SK-N-SH treated with all-trans-retinoic acid at 6 μM for 48 hours (cell line): Measurements from ENCODE around the gene CRTAP.

ENCODE experiments used
- ARNTL ChIP-seq: fragments of 450-650 bp; formaldehyde crosslinking; IDR thresholded peaks from 2 replicates; pipeline ENCODE4 v1.5.0; 2020; ENCODE audit warnings: low read depth, mild to moderate bottlenecking, moderate library complexity, borderline replicate concordance
- CSDC2 ChIP-seq: fragments of 250-450 bp; sonication (Bioruptor Pico); IDR thresholded peaks from 2 replicates; pipeline ENCODE4 v1.5.0; 2020; ENCODE audit warnings: mild to moderate bottlenecking, moderate library complexity
- ZC3H10 ChIP-seq: fragments of 250-450 bp; sonication (Bioruptor Pico); IDR thresholded peaks from 2 replicates; pipeline ENCODE4 v1.5.1; 2021; ENCODE audit warnings: mild to moderate bottlenecking, moderate library complexity
- ZFP3 ChIP-seq: fragments of 250-450 bp; sonication (Bioruptor Pico); IDR thresholded peaks from 2 replicates; pipeline ENCODE4 v1.5.0; 2020; ENCODE audit warnings: mild to moderate bottlenecking, moderate library complexity
- ZNF70 ChIP-seq: fragments of 450-650 bp; formaldehyde crosslinking; IDR thresholded peaks from 2 replicates; pipeline ENCODE4 v1.5.0; 2020; ENCODE audit warnings: mild to moderate bottlenecking, moderate library complexity
- TF ChIP-seq, protein P1 (sequence below): fragments of 250-450 bp; sonication (Bioruptor Pico); IDR thresholded peaks from 2 replicates; pipeline ENCODE4 v1.5.1; 2020; ENCODE audit warnings: low read depth, mild to moderate bottlenecking, moderate library complexity
- TF ChIP-seq, protein P2 (sequence below): fragments of 250-450 bp; sonication (Bioruptor Pico); IDR thresholded peaks from 2 replicates; pipeline ENCODE4 v1.8.0; 2020; ENCODE audit warnings: mild to moderate bottlenecking, moderate library complexity, borderline replicate concordance
- TF ChIP-seq, protein P3 (sequence below): fragments of 250-450 bp; sonication (Bioruptor Pico); IDR thresholded peaks from 2 replicates; pipeline ENCODE4 v1.5.0; 2020; ENCODE audit warnings: mild to moderate bottlenecking, moderate library complexity

DNA sequence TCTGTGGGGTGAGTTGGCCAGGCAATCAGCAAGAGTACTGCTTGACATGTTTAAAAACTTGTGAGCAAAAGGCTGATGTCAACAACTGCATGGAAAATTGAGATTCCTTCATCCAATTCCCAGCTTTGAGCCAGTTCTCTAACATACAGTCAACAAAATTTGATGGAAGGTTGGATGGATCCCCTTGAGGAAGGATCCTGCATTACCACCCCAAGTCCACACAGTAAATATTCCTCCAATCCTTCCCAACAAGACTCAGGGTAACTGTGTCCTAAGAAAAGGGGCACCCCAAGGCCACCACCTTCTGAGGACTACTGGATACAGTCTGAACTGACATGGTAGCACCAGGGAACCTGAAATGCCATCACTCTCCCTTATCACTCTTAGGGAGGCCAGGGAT lies 32.0 kb upstream of the CRTAP start:
- no peak for TF ChIP-seq ZNF70
- TF ChIP-seq, protein P1, sequence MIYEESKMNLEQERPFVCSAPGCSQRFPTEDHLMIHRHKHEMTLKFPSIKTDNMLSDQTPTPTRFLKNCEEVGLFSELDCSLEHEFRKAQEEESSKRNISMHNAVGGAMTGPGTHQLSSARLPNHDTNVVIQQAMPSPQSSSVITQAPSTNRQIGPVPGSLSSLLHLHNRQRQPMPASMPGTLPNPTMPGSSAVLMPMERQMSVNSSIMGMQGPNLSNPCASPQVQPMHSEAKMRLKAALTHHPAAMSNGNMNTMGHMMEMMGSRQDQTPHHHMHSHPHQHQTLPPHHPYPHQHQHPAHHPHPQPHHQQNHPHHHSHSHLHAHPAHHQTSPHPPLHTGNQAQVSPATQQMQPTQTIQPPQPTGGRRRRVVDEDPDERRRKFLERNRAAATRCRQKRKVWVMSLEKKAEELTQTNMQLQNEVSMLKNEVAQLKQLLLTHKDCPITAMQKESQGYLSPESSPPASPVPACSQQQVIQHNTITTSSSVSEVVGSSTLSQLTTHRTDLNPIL, result no peak
- TF ChIP-seq ZFP3, result no peak
- no peak for TF ChIP-seq ZC3H10
- TF ChIP-seq, protein P2, sequence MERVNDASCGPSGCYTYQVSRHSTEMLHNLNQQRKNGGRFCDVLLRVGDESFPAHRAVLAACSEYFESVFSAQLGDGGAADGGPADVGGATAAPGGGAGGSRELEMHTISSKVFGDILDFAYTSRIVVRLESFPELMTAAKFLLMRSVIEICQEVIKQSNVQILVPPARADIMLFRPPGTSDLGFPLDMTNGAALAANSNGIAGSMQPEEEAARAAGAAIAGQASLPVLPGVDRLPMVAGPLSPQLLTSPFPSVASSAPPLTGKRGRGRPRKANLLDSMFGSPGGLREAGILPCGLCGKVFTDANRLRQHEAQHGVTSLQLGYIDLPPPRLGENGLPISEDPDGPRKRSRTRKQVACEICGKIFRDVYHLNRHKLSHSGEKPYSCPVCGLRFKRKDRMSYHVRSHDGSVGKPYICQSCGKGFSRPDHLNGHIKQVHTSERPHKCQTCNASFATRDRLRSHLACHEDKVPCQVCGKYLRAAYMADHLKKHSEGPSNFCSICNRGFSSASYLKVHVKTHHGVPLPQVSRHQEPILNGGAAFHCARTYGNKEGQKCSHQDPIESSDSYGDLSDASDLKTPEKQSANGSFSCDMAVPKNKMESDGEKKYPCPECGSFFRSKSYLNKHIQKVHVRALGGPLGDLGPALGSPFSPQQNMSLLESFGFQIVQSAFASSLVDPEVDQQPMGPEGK (CRISPR knock-in tag), result no peak
- TF ChIP-seq, protein P3, sequence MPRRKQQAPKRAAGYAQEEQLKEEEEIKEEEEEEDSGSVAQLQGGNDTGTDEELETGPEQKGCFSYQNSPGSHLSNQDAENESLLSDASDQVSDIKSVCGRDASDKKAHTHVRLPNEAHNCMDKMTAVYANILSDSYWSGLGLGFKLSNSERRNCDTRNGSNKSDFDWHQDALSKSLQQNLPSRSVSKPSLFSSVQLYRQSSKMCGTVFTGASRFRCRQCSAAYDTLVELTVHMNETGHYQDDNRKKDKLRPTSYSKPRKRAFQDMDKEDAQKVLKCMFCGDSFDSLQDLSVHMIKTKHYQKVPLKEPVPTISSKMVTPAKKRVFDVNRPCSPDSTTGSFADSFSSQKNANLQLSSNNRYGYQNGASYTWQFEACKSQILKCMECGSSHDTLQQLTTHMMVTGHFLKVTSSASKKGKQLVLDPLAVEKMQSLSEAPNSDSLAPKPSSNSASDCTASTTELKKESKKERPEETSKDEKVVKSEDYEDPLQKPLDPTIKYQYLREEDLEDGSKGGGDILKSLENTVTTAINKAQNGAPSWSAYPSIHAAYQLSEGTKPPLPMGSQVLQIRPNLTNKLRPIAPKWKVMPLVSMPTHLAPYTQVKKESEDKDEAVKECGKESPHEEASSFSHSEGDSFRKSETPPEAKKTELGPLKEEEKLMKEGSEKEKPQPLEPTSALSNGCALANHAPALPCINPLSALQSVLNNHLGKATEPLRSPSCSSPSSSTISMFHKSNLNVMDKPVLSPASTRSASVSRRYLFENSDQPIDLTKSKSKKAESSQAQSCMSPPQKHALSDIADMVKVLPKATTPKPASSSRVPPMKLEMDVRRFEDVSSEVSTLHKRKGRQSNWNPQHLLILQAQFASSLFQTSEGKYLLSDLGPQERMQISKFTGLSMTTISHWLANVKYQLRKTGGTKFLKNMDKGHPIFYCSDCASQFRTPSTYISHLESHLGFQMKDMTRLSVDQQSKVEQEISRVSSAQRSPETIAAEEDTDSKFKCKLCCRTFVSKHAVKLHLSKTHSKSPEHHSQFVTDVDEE (CRISPR knock-in tag), result no peak
- TF ChIP-seq CSDC2 (CRISPR knock-in tag), result no peak
- TF ChIP-seq ARNTL (CRISPR knock-in tag), result no peak
